HEK293 (cell line): Measurements from ENCODE around the gene TDO2.

Experiments
- CTCF ChIA-PET: fragments of 350-600 bp; formaldehyde crosslinking; extraction: SDS; loops from one replicate; lab custom pipeline; 2021; ENCODE audit warnings: antibody characterized with exemption; lab: Yijun Ruan, JAX
- POLR2A ChIA-PET: fragments of 300-600 bp; formaldehyde crosslinking; extraction: SDS; loops from one replicate; lab custom pipeline; 2020; ENCODE audit warnings: antibody characterized with exemption, inconsistent platforms; lab: Yijun Ruan, JAX
- H3K27ac ChIP-seq: fragments of 200-500 bp; sonication (Bioruptor generic); 2 replicates; pipeline ENCODE4 v1.5.1; 2014; ENCODE audit warnings: low read depth, low read length, control low read depth, inconsistent platforms; ENCODE audit errors: extremely low read depth
- H3K36me3 ChIP-seq, 2 experiments: fragments of 200-500 bp in 1 of 2; sonication (Bioruptor generic) in 1 of 2; 1 replicate in 1 of 2; 2 replicates in 1 of 2; pipeline ENCODE4 v1.5.1; 2014 to 2017; ENCODE audit warnings: inconsistent platforms in 2 of 2, low read length in 2 of 2; ENCODE audit not compliant: control insufficient read depth in 2 of 2, insufficient read depth in 1 of 2
- H3K4me1 ChIP-seq: fragments of 200-500 bp; sonication (Bioruptor generic); 2 replicates; pipeline ENCODE4 v1.5.1; 2014; ENCODE audit warnings: mild to moderate bottlenecking, low read length, inconsistent platforms; ENCODE audit not compliant: control insufficient read depth, insufficient read depth
- H3K4me3 ChIP-seq: 2 replicates; pipeline ENCODE4 v1.5.1; 2011; ENCODE audit warnings: low read depth, mild to moderate bottlenecking, control low read depth, low read length, moderate library complexity
- H3K9me3 ChIP-seq: fragments of 200-500 bp; sonication (Bioruptor generic); 2 replicates; pipeline ENCODE4 v1.5.1; 2014; ENCODE audit warnings: low read depth, low read length, inconsistent platforms; ENCODE audit not compliant: control insufficient read depth, insufficient read depth
- BCL11B ChIP-seq: fragments of 450-650 bp; formaldehyde crosslinking; IDR thresholded peaks from 2 replicates; pipeline ENCODE4 v1.5.1; 2016; ENCODE audit warnings: low read depth, missing biosample characterization, missing genetic modification characterization
- PATZ1 ChIP-seq: fragments of 450-650 bp; formaldehyde crosslinking; IDR thresholded peaks from 2 replicates; pipeline ENCODE4 v1.5.1; 2016; ENCODE audit warnings: missing biosample characterization, missing genetic modification characterization
- PRDM4 ChIP-seq: fragments of 450-650 bp; formaldehyde crosslinking; IDR thresholded peaks from 2 replicates; pipeline ENCODE4 v1.5.1; 2017; ENCODE audit warnings: missing biosample characterization, missing genetic modification characterization
- SALL2 ChIP-seq: fragments of 450-650 bp; formaldehyde crosslinking; IDR thresholded peaks from 2 replicates; pipeline ENCODE4 v1.5.0; 2017; ENCODE audit warnings: missing biosample characterization, mild to moderate bottlenecking, missing genetic modification characterization, borderline replicate concordance
- ZFP3 ChIP-seq: fragments of 450-650 bp; formaldehyde crosslinking; IDR thresholded peaks from 2 replicates; pipeline ENCODE4 v1.5.1; 2016; ENCODE audit warnings: low read depth, missing biosample characterization, missing genetic modification characterization
- ZNF148 ChIP-seq: fragments of 450-650 bp; formaldehyde crosslinking; IDR thresholded peaks from 2 replicates; pipeline ENCODE4 v1.5.0; 2017; ENCODE audit warnings: missing biosample characterization, missing genetic modification characterization, borderline replicate concordance
- ZNF473 ChIP-seq: fragments of 450-650 bp; formaldehyde crosslinking; IDR thresholded peaks from 2 replicates; pipeline ENCODE4 v1.5.1; 2017; ENCODE audit warnings: missing biosample characterization, missing genetic modification characterization
- ZNF521 ChIP-seq: fragments of 450-650 bp; formaldehyde crosslinking; IDR thresholded peaks from 2 replicates; pipeline ENCODE4 v1.5.1; 2017; ENCODE audit warnings: missing biosample characterization, mild to moderate bottlenecking, missing genetic modification characterization
- ZNF626 ChIP-seq: fragments of 450-650 bp; sonication (Bioruptor Pico); formaldehyde crosslinking; IDR thresholded peaks from 2 replicates; pipeline ENCODE4 v1.5.1; 2018; ENCODE audit warnings: missing biosample characterization, missing genetic modification characterization, inconsistent platforms
- ZNF654 ChIP-seq: fragments of 450-650 bp; formaldehyde crosslinking; IDR thresholded peaks from 2 replicates; pipeline ENCODE4 v1.5.1; 2016; ENCODE audit warnings: low read depth, missing biosample characterization, missing genetic modification characterization
- ZNF660 ChIP-seq: fragments of 450-650 bp; IDR thresholded peaks from 2 replicates; pipeline ENCODE4 v1.5.1; 2018; ENCODE audit warnings: missing biosample characterization, mild to moderate bottlenecking, missing genetic modification characterization
- ZNF707 ChIP-seq: fragments of 450-650 bp; formaldehyde crosslinking; IDR thresholded peaks from 2 replicates; pipeline ENCODE4 v1.5.1; 2016; ENCODE audit warnings: missing biosample characterization, missing genetic modification characterization
- ZNF785 ChIP-seq: fragments of 450-650 bp; formaldehyde crosslinking; IDR thresholded peaks from 2 replicates; pipeline ENCODE4 v1.5.1; 2016; ENCODE audit warnings: missing biosample characterization, missing genetic modification characterization
- ZNF791 ChIP-seq: fragments of 450-650 bp; formaldehyde crosslinking; IDR thresholded peaks from 2 replicates; pipeline ENCODE4 v1.5.1; 2016; ENCODE audit warnings: missing biosample characterization, missing genetic modification characterization
- ZNF837 ChIP-seq: fragments of 450-650 bp; formaldehyde crosslinking; IDR thresholded peaks from 2 replicates; pipeline ENCODE4 v1.5.1; 2016; ENCODE audit warnings: missing biosample characterization, missing genetic modification characterization
- ZSCAN16 ChIP-seq: fragments of 450-650 bp; formaldehyde crosslinking; IDR thresholded peaks from 2 replicates; pipeline ENCODE4 v1.5.1; 2016; ENCODE audit warnings: missing biosample characterization, missing genetic modification characterization
- TF ChIP-seq, protein P1 (sequence below): fragments of 450-650 bp; formaldehyde crosslinking; IDR thresholded peaks from 2 replicates; pipeline ENCODE4 v1.5.1; 2016; ENCODE audit warnings: missing biosample characterization, missing genetic modification characterization

Gene TDO2

DNA sequence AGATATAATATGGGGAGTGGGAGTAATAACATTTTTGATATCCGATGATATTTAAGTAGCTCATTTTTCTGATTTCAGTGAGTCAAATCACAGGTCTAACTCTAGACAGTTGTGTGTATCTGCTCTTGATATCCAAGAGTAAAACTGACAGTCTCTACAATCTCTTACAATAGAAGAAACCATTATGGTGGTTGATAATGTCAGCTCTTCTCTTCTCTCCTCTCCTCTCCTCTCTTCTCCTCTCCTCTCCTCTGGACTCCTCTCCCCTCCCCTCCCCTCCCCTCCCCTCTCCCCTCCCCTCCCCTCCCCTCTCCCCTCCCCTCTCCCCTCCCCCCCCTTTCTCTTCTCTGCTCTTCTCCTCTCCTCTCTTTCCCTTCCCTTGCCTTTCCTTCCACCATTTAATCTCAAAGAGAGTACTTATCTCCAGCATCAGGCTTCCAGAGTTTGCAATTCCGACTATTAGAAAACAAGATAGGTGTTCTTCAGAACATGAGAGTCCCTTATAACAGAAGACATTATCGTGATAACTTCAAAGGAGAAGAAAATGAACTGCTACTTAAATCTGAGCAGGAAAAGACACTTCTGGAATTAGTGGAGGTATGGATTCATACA is 6.2 kb downstream of the TDO2 start:
- Histone ChIP-seq H3K36me3 (no peaks in the 10 kb centered on the region), H3K9me3 (no peaks in the 10 kb centered on the region), H3K4me3 (no peak overlapping the region), H3K27ac (no peak overlapping the region), H3K4me1 (peaks cover 18% of the 10 kb centered on the region)
- TF ChIP-seq ZNF837 (tag by site-specific recombination) (no peak), ZNF707 (tag by site-specific recombination) (no peak), PATZ1 (tag by site-specific recombination) (no peak), ZNF660 (tag by site-specific recombination) (no peak), ZNF785 (tag by site-specific recombination) (no peak), SALL2 (tag by site-specific recombination) (no peak), ZNF654 (tag by site-specific recombination) (no peak), ZSCAN16 (no peak), ZNF473 (tag by site-specific recombination) (no peak), ZNF148 (no peak), BCL11B (tag by site-specific recombination) (no peak), ZNF791 (tag by site-specific recombination) (no peak)
- ChIA-PET POLR2A (no interaction called here), CTCF (no interaction called here)

DNA sequence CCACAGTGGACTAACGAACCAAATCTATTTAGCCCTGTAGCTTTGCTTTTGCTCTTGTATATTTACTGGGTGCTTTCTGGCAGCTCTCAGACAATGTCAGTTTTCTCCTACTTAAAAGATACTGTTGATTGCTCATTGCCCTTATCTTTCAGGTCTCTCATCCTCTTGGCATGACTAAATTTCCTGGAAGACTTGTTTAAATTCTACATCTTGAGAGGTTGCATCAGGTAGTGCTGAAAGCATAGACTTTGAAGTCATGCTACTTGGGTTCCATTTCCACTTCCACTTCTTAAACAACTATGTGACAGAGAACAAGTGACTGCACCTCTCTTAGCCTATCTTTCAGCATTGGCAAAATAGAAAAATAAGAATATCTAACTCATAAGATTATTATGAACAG is 8.4 kb downstream of the TDO2 start:
- TF ChIP-seq PRDM4 (tag by site-specific recombination) = no peak
- no peak for TF ChIP-seq ZFP3 (tag by site-specific recombination)
- TF ChIP-seq ZNF521 (tag by site-specific recombination) = no peak
- TF ChIP-seq ZNF626 (tag by site-specific recombination) = no peak
- TF ChIP-seq, protein P1, sequence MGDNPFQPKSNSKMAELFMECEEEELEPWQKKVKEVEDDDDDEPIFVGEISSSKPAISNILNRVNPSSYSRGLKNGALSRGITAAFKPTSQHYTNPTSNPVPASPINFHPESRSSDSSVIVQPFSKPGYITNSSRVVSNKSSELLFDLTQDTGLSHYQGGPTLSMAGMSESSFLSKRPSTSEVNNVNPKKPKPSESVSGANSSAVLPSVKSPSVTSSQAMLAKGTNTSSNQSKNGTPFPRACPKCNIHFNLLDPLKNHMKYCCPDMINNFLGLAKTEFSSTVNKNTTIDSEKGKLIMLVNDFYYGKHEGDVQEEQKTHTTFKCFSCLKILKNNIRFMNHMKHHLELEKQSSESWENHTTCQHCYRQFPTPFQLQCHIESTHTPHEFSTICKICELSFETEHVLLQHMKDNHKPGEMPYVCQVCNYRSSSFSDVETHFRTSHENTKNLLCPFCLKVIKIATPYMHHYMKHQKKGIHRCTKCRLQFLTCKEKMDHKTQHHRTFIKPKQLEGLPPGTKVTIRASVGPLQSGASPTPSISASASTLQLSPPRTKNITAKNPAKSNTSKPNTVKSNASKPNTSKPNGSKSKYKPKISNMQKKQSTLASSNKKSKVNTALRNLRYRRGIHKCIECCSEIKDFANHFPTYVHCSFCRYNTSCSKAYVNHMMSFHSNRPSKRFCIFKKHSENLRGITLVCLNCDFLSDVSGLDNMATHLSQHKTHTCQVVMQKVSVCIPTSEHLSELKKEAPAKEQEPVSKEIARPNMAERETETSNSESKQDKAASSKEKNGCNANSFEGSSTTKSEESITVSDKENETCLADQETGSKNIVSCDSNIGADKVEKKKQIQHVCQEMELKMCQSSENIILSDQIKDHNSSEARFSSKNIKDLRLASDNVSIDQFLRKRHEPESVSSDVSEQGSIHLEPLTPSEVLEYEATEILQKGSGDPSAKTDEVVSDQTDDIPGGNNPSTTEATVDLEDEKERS (tag by site-specific recombination) = no peak
- TF ChIP-seq, all 188 proteins: peak for 0
- no peaks in the 10 kb centered on the region for H3K9me3 ChIP-seq
- POLR2A ChIA-PET = no interaction called here
- no peaks in the 10 kb centered on the region for H3K36me3 ChIP-seq
- no peak overlapping the region for H3K27ac ChIP-seq
- CTCF ChIA-PET = interaction anchor here (0.6 to 1.0 kb wide), 3 partner anchors 41 to 103 kb away, joined by 3 to 6 read pairs (median 5); no protein-coding TSS in a partner anchor
- peaks cover 11% of the 10 kb centered on the region; the same call in 1 of the 2 replicates for H3K4me1 ChIP-seq
- H3K4me3 ChIP-seq = no peak overlapping the region
